Measurements from ENCODE around the gene RPH3AL.

The RPH3AL gene

GRCh38 chr17:343875-344752 is 8.5 kb downstream of the RPH3AL start (continued):
- peak; percentile 89 for TF ChIP-seq ZNF513 (tag by site-specific recombination; IDR thresholded peaks at IDR 0.05)
- no peak for TF ChIP-seq ZNF211 (tag by site-specific recombination; IDR thresholded peaks at IDR 0.05; ENCODE audit: low read depth)
- no peak for TF ChIP-seq ZNF266 (tag by site-specific recombination; IDR thresholded peaks at IDR 0.05; ENCODE audit: low read depth)
- TF ChIP-seq YY2 (tag by site-specific recombination; IDR thresholded peaks at IDR 0.05) = 0 out of 2 replicates have a peak, but pooled peaks have one; percentile 13
- no peak for TF ChIP-seq ZNF514 (tag by site-specific recombination; IDR thresholded peaks at IDR 0.05)
- TF ChIP-seq ZNF791 (tag by site-specific recombination; IDR thresholded peaks at IDR 0.05) = peak; percentile 60
- TF ChIP-seq ZNF510 (tag by site-specific recombination; IDR thresholded peaks at IDR 0.05; ENCODE audit: insufficient replicate concordance) = no peak
- TF ChIP-seq ZNF324 (tag by site-specific recombination; IDR thresholded peaks at IDR 0.05) = no peak
- no peak for TF ChIP-seq ZNF391 (tag by site-specific recombination; IDR thresholded peaks at IDR 0.05; ENCODE audit: borderline replicate concordance, low read depth)

GRCh38 chr17:343211-343610 is 9.4 kb downstream of the RPH3AL start:
- H3K4me3 ChIP-seq (ENCODE audit: low read depth, low read length) = no peak overlapping the region
- no peak overlapping the region for H3K27ac ChIP-seq (ENCODE audit: extremely low read depth, low read depth, low read length)
- no peak for TF ChIP-seq ZNF341 (tag by site-specific recombination; IDR thresholded peaks at IDR 0.05; ENCODE audit: low read depth)
- H3K36me3 ChIP-seq (ENCODE audit: control insufficient read depth in 2 of 2, insufficient read depth in 1 of 2, low read length in 2 of 2) = no peaks in the 10 kb centered on the region
- POLR2A ChIA-PET = interaction anchor here (0.5 to 0.6 kb wide), 2 partner anchors 186 to 1173 kb away, joined by 3 to 12 read pairs; partner anchors contain the start of gene INPP5K
- no peaks in the 10 kb centered on the region for H3K4me1 ChIP-seq (ENCODE audit: control insufficient read depth, insufficient read depth, low read length)
- CTCF ChIA-PET = interaction anchor here (0.7 kb wide), 1 partner anchor 10 kb away, joined by 3 read pairs; no protein-coding TSS in a partner anchor
- no peaks in the 10 kb centered on the region for H3K9me3 ChIP-seq (ENCODE audit: control insufficient read depth, insufficient read depth, low read depth, low read length)

- POLR2A ChIA-PET = no interaction called here
- no peaks in the 10 kb centered on the region for H3K36me3 ChIP-seq (ENCODE audit: control insufficient read depth in 2 of 2, insufficient read depth in 1 of 2, low read length in 2 of 2)
- CTCF ChIA-PET = no interaction called here
- H3K9me3 ChIP-seq (ENCODE audit: control insufficient read depth, insufficient read depth, low read depth, low read length) = no peaks in the 10 kb centered on the region
- H3K4me3 ChIP-seq (ENCODE audit: low read depth, low read length) = no peak overlapping the region
- no peak for TF ChIP-seq ZNF416 (tag by site-specific recombination; IDR thresholded peaks at IDR 0.05)
- peaks cover 9% of the 10 kb centered on the region for H3K4me1 ChIP-seq (ENCODE audit: control insufficient read depth, insufficient read depth, low read length)
- H3K27ac ChIP-seq (ENCODE audit: extremely low read depth, low read depth, low read length) = no peak overlapping the region
These were observed 12.5 kb downstream of the RPH3AL start for GRCh38 chr17:340074-340473.

GRCh38 chr17:339193-340061 is 13.2 kb downstream of the RPH3AL start:
- Histone ChIP-seq H3K4me3 (ENCODE audit: low read depth, low read length) (no peak overlapping the region), H3K27ac (ENCODE audit: extremely low read depth, low read depth, low read length) (no peak overlapping the region), H3K9me3 (ENCODE audit: control insufficient read depth, insufficient read depth, low read depth, low read length) (no peaks in the 10 kb centered on the region), H3K4me1 (ENCODE audit: control insufficient read depth, insufficient read depth, low read length) (peaks cover 9% of the 10 kb centered on the region), H3K36me3 (ENCODE audit: control insufficient read depth in 2 of 2, insufficient read depth in 1 of 2, low read length in 2 of 2) (no peaks in the 10 kb centered on the region)
- POLR2A ChIA-PET = no interaction called here
- CTCF ChIA-PET = interaction anchor here (0.6 to 1.4 kb wide), 2 partner anchors 29 to 55 kb away, joined by 3 read pairs; no protein-coding TSS in a partner anchor
- TF ChIP-seq ZFP69B (tag by site-specific recombination; IDR thresholded peaks at IDR 0.05) = no peak
- TF ChIP-seq ZSCAN30 (tag by site-specific recombination; IDR thresholded peaks at IDR 0.05) = no peak
- no peak for TF ChIP-seq ZNF362 (tag by site-specific recombination; IDR thresholded peaks at IDR 0.05)
